ENCODE results near the gene KIRREL3.

Gene KIRREL3

GRCh38 chr11:126573325-126573978 lies 427.1 kb downstream of the KIRREL3 start:
- Mint-ChIP-seq H3K27ac (no peak overlapping the region), H3K9me3 (no peaks in the 10 kb centered on the region), H3K27me3 (peaks cover 19% of the 10 kb centered on the region), H3K36me3 (ENCODE audit: low read depth) (no peaks in the 10 kb centered on the region), H3K4me1 (ENCODE audit: low read depth) (no peaks in the 10 kb centered on the region), H3K4me3 (no peak overlapping the region)
- no peak for DNase-seq

DNA sequence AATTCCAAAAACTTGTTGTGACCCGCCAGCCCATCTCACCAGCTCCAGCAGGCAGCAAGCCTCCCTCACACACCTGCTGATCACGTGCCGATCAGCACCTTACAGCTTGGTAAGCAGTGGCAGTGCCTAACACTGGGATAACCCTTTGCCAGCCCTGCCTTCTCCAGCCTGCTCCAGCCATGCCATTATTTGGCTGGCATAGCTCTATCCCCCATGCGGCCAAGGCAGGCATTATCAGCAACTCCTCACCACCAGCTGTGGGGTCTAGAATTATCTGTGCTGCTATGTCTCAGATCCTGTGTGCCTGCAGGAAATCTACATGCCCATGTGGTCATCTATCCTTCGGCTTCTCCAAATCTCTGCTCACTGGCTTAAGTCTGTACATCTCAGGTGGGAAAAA lies 430.1 kb downstream of the KIRREL3 start:
- Mint-ChIP-seq H3K27me3 (peaks cover 16% of the 10 kb centered on the region), H3K4me1 (ENCODE audit: low read depth) (no peaks in the 10 kb centered on the region), H3K27ac (no peak overlapping the region), H3K9me3 (no peaks in the 10 kb centered on the region), H3K36me3 (ENCODE audit: low read depth) (no peaks in the 10 kb centered on the region), H3K4me3 (no peak overlapping the region)
- no peak for DNase-seq

DNA sequence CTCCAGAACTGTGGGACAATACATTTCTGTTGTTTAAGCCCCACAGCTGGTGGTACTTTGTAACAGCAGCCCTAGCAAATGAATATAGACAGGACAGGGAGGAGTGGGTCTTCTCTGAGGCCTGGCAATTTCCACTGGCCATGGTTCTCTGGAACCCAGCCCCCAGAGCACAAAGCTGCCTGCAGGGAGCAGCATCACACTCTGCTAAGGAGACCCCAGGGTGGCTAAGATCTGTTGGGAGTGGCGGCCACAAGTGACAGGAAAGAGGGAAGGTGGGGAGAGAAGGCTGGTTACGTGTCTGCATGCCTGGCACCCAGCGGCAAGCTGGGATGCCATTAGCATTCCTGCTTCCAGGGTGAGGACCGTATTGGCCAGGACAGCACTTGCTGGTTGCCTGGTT lies 433.2 kb downstream of the KIRREL3 start:
- no peak for DNase-seq
- peaks cover 30% of the 10 kb centered on the region for H3K27me3 Mint-ChIP-seq
- H3K36me3 Mint-ChIP-seq (ENCODE audit: low read depth) = no peaks in the 10 kb centered on the region
- no peaks in the 10 kb centered on the region for H3K9me3 Mint-ChIP-seq
- H3K4me1 Mint-ChIP-seq (ENCODE audit: low read depth) = no peaks in the 10 kb centered on the region
- no peak overlapping the region for H3K27ac Mint-ChIP-seq
- H3K4me3 Mint-ChIP-seq = no peak overlapping the region

GRCh38 chr11:126564566-126564965 lies 436.0 kb downstream of the KIRREL3 start:
- Mint-ChIP-seq H3K4me3 (no peak overlapping the region), H3K27me3 (peaks cover 33% of the 10 kb centered on the region), H3K9me3 (peaks cover 10% of the 10 kb centered on the region), H3K36me3 (ENCODE audit: low read depth) (no peaks in the 10 kb centered on the region), H3K27ac (no peak overlapping the region), H3K4me1 (ENCODE audit: low read depth) (no peaks in the 10 kb centered on the region)
- DNase-seq = no peak

DNA sequence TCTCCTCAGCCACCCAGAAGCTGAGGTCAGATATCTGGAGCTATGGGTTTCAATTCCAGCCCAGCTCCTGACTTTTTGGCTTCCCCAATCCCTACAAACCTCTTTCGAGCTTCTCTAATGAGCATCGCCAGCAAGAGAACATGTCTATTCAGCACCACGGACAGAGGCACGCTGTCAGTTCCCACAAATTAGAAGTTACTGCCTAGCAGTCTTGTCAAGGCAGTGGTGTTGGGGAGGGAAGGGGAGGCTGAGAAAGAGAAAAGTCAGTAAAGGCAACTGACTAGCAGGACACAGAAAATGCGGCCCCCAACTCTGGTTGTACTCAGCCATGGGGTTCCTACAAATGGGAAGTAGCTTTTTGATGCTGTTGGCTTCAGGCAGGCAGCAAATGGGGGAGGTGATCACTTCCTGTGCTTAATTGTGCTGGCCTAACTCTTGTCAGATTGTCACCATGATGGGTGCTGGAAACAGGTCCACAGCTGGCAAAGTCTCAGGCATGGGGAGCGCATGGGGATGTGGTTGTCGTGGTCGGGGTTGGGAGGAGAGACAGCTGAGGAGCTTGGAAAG lies 439.2 kb downstream of the KIRREL3 start:
- Mint-ChIP-seq H3K4me3 (no peak overlapping the region), H3K36me3 (ENCODE audit: low read depth) (no peaks in the 10 kb centered on the region), H3K27me3 (peaks cover 33% of the 10 kb centered on the region), H3K4me1 (ENCODE audit: low read depth) (no peaks in the 10 kb centered on the region), H3K9me3 (peaks cover 10% of the 10 kb centered on the region), H3K27ac (no peak overlapping the region)
- DNase-seq = no peak

DNA sequence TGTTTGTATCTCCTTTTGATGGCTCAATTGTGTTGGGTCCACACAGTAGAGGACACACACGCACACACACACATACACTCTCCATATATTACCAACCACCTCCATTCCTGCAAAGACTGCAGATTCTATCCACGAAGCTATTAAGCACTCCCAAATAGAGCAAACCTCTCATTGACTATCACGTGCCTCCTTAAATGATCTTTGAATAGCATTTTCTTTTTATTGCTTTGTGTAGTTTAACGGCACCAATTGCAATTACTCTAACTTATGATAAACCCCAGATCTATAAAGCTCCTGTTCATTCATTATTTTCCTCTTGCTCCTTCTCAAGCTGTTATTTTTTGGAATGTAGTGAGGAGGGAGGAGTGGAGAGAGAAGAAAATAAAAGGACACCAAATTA lies 440.3 kb downstream of the KIRREL3 start:
- Mint-ChIP-seq H3K4me1 (ENCODE audit: low read depth) (no peaks in the 10 kb centered on the region), H3K27ac (no peak overlapping the region), H3K4me3 (no peak overlapping the region), H3K9me3 (peaks cover 10% of the 10 kb centered on the region), H3K36me3 (ENCODE audit: low read depth) (no peaks in the 10 kb centered on the region), H3K27me3 (peaks cover 35% of the 10 kb centered on the region)
- DNase-seq = no peak

GRCh38 chr11:126548581-126549550 lies 451.7 kb downstream of the KIRREL3 start:
- Mint-ChIP-seq H3K4me3 (no peak overlapping the region), H3K27ac (no peak overlapping the region), H3K9me3 (no peaks in the 10 kb centered on the region), H3K27me3 (peaks cover 17% of the 10 kb centered on the region), H3K4me1 (ENCODE audit: low read depth) (no peaks in the 10 kb centered on the region), H3K36me3 (ENCODE audit: low read depth) (no peaks in the 10 kb centered on the region)
- no peak for DNase-seq

DNA sequence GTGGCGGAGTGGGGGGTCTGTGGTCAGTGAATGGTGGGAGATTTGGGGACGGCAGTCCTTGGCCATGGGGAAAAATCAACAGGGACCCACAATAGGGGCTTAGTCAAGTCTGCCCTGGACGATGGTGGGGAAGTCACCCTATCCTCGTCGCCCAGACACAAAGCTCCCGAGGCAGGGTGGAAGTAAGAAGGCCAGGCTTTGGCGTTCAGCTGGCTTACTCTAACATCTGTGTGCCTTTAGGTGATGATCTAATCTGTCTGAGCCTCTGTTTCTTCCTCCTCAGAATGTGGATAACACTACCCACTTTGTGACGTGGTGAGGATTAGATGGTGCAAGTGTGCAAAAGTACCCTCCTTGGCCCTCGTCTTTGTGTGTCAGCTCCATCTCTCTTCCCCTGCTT lies 452.9 kb downstream of the KIRREL3 start:
- Mint-ChIP-seq H3K9me3 (no peaks in the 10 kb centered on the region), H3K4me1 (ENCODE audit: low read depth) (no peaks in the 10 kb centered on the region), H3K4me3 (no peak overlapping the region), H3K36me3 (ENCODE audit: low read depth) (no peaks in the 10 kb centered on the region), H3K27ac (no peak overlapping the region), H3K27me3 (peaks cover 27% of the 10 kb centered on the region)
- no peak for DNase-seq

GRCh38 chr11:126547161-126547560 lies 453.4 kb downstream of the KIRREL3 start:
- no peak overlapping the region for H3K27ac Mint-ChIP-seq
- peaks cover 27% of the 10 kb centered on the region for H3K27me3 Mint-ChIP-seq
- H3K4me1 Mint-ChIP-seq (ENCODE audit: low read depth) = no peaks in the 10 kb centered on the region
- no peaks in the 10 kb centered on the region for H3K9me3 Mint-ChIP-seq
- H3K36me3 Mint-ChIP-seq (ENCODE audit: low read depth) = no peaks in the 10 kb centered on the region
- no peak for DNase-seq
- no peak overlapping the region for H3K4me3 Mint-ChIP-seq

GRCh38 chr11:126546694-126547093 lies 453.9 kb downstream of the KIRREL3 start:
- Mint-ChIP-seq H3K4me1 (ENCODE audit: low read depth) (no peaks in the 10 kb centered on the region), H3K27ac (no peak overlapping the region), H3K4me3 (no peak overlapping the region), H3K27me3 (peaks cover 27% of the 10 kb centered on the region), H3K9me3 (no peaks in the 10 kb centered on the region), H3K36me3 (ENCODE audit: low read depth) (no peaks in the 10 kb centered on the region)
- no peak for DNase-seq

- no peak overlapping the region for H3K27ac Mint-ChIP-seq
- no peaks in the 10 kb centered on the region for H3K36me3 Mint-ChIP-seq (ENCODE audit: low read depth)
- DNase-seq = no peak
- peaks cover 27% of the 10 kb centered on the region for H3K27me3 Mint-ChIP-seq
- no peak overlapping the region for H3K4me3 Mint-ChIP-seq
- no peaks in the 10 kb centered on the region for H3K9me3 Mint-ChIP-seq
- no peaks in the 10 kb centered on the region for H3K4me1 Mint-ChIP-seq (ENCODE audit: low read depth)
These were observed 454.4 kb downstream of the KIRREL3 start for GRCh38 chr11:126546191-126546590.

DNA sequence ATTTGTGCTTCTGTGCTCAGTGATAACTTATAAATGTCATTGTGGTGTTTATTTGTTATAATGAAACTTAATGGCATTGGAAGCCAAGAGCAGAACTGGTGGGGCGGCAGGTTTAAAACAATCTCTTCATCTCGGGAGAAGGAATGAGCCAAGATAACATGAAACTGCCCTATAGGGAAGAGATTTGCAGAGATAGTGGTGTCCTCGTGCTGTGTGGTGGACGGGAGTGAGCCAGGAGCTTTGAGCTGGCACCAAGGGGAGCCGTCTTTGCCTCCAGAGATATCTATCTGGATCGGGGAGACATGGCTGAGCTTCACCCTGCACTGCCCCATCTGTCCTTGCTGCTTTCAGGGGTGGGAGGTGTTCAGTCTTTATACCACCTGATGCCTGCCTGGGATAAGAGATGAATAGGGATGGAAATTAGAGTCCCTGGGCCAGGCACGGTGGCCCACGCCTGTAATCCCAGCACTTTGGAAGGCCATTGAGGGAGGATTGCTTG lies 455.5 kb downstream of the KIRREL3 start:
- Mint-ChIP-seq H3K4me3 (no peak overlapping the region), H3K4me1 (ENCODE audit: low read depth) (no peaks in the 10 kb centered on the region), H3K9me3 (no peaks in the 10 kb centered on the region), H3K27me3 (peaks cover 27% of the 10 kb centered on the region), H3K36me3 (ENCODE audit: low read depth) (no peaks in the 10 kb centered on the region), H3K27ac (no peak overlapping the region)
- DNase-seq = no peak

DNA sequence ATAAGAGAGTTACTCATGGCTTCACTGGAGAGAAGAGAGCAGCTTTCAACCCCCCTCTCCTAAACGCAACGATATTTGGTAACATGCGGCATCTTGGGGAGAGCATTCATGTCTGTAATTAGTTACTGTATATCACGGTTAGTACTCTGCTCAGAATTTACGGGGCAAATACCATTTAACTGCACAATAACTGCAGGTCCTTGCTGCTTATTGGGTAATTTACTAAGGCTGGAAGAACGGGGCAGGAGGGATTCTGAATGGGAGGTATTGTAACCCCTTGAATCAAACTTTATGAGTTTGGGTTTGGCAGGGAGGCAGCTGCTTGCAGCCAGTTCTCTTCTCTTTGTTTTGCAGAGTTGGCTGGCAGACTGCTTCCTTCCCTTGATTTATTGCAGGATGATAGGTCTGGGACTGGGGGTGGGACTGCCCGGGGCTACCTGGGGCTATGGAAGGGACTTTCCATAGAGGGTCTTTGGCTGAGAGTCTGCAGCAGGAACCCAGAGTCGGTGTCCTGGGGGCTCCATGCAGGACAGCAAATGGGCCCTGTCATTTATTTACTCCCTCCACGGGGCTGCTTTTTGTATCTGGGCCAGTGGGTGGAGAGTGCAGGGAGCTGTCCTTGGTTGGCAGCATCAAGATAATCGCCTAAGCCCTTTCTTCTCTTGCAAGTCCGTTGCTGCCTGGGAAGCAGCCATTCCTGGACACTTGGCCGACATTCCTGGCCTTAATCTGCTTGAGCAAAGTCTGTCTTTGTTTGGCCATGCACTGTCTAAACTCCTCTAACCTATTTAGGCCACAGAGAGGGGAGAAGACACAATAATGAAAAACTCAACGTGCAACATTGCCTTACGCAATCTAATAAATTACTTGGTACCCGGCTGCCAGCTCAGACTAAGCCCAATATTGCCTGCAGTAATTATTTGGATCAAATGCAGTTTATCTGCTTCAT lies 456.2 kb downstream of the KIRREL3 start:
- peaks cover 27% of the 10 kb centered on the region for H3K27me3 Mint-ChIP-seq
- H3K4me1 Mint-ChIP-seq (ENCODE audit: low read depth) = no peaks in the 10 kb centered on the region
- no peak overlapping the region for H3K27ac Mint-ChIP-seq
- DNase-seq = no peak
- H3K9me3 Mint-ChIP-seq = no peaks in the 10 kb centered on the region
- H3K36me3 Mint-ChIP-seq (ENCODE audit: low read depth) = no peaks in the 10 kb centered on the region
- no peak overlapping the region for H3K4me3 Mint-ChIP-seq

DNA sequence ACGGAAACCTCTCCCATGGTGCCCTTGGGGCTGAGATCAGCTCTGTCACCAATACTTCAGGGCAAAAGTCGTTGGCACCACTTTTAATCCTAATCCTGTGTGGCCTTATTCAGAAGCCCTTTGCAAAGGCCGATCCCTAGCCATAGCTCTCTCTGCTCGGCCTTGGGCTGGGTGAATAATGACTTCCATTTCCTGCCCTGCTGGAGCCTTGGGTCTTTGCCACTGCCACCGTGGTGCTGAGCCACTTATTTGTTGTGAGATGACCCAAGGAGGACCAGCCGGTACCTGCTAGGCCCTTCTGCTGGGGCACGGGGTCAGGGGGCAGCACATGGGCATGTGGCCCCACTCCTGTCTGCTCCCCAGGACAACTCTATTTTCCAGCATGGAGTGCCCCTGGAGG lies 456.9 kb downstream of the KIRREL3 start:
- Mint-ChIP-seq H3K27ac (no peak overlapping the region), H3K9me3 (no peaks in the 10 kb centered on the region), H3K27me3 (peaks cover 28% of the 10 kb centered on the region), H3K4me3 (no peak overlapping the region), H3K4me1 (ENCODE audit: low read depth) (no peaks in the 10 kb centered on the region), H3K36me3 (ENCODE audit: low read depth) (no peaks in the 10 kb centered on the region)
- DNase-seq = no peak

Measured in activated T-cell treated with anti-CD3 and anti-CD28 coated beads, Interleukin-2, amount 50 U/mL, for 24 hours (primary cell).